Ishikawa (cell line): ENCODE measurements around the gene FAM149A.

ENCODE experiments used
- CEBPB ChIP-seq: IDR thresholded peaks from 2 replicates; pipeline ENCODE4 v1.6.1; 2012
- CREB1 ChIP-seq: IDR thresholded peaks from 2 replicates; pipeline ENCODE4 v1.6.1; 2012; ENCODE audit warnings: low read depth
- EGR1 ChIP-seq: IDR thresholded peaks from 2 replicates; pipeline ENCODE4 v1.6.1; 2012
- EP300 ChIP-seq: IDR thresholded peaks from 2 replicates; pipeline ENCODE4 v1.6.1; 2012; ENCODE audit warnings: borderline replicate concordance
- FOXM1 ChIP-seq: IDR thresholded peaks from 2 replicates; pipeline ENCODE4 v1.6.1; 2012; ENCODE audit warnings: low read depth, borderline replicate concordance
- MAX ChIP-seq: IDR thresholded peaks from 2 replicates; pipeline ENCODE4 v1.6.1; 2012
- NFIC ChIP-seq: IDR thresholded peaks from 2 replicates; pipeline ENCODE4 v1.6.1; 2012
- RAD21 ChIP-seq: IDR thresholded peaks from 2 replicates; pipeline ENCODE4 v1.6.1; 2012; ENCODE audit warnings: low read depth
- REST ChIP-seq: IDR thresholded peaks from 2 replicates; pipeline ENCODE4 v1.6.1; 2012; ENCODE audit warnings: low read depth, mild to moderate bottlenecking
- TAF1 ChIP-seq: IDR thresholded peaks from 2 replicates; pipeline ENCODE4 v1.6.1; 2012; ENCODE audit warnings: low read depth, mild to moderate bottlenecking
- TCF12 ChIP-seq: IDR thresholded peaks from 2 replicates; pipeline ENCODE4 v1.6.1; 2012; ENCODE audit warnings: low read depth
- TEAD4 ChIP-seq: IDR thresholded peaks from 2 replicates; pipeline ENCODE4 v1.6.1; 2012
- USF1 ChIP-seq: IDR thresholded peaks from 2 replicates; pipeline ENCODE4 v1.6.1; 2012
- YY1 ChIP-seq: IDR thresholded peaks from 2 replicates; pipeline ENCODE4 v1.6.1; 2012; ENCODE audit warnings: low read depth
- ZBTB7A ChIP-seq: IDR thresholded peaks from 2 replicates; pipeline ENCODE4 v1.6.1; 2012; ENCODE audit warnings: low read depth

Gene FAM149A

GRCh38 chr4:186191200-186192065 lies 86.9 kb downstream of the FAM149A start, which contains the start of gene CYP4V2:
Gene CYP4V2, plus strand, starts transcription at chr4:186191567. Its CDS starts 257 bp downstream, at chr4:186191824.
- no peak for TF ChIP-seq TEAD4
- peak; percentile 70; the same call in 1 of the 2 replicates for TF ChIP-seq TCF12
- no peak for TF ChIP-seq CEBPB
- peak; percentile 80 for TF ChIP-seq MAX
- TF ChIP-seq REST, result 0 out of 2 replicates have a peak, but pooled peaks have one; percentile 4
- TF ChIP-seq CREB1, result no peak; the same call in 1 of the 2 replicates
- TF ChIP-seq EGR1, result no peak; the same call in 1 of the 2 replicates
- no peak for TF ChIP-seq EP300
- TF ChIP-seq NFIC, result no peak; the same call in 1 of the 2 replicates
- TF ChIP-seq ZBTB7A, result no peak
- no peak for TF ChIP-seq FOXM1
- peak; percentile 75 for TF ChIP-seq TAF1
- no peak; the same call in 1 of the 2 replicates for TF ChIP-seq RAD21
- peak; percentile 87 for TF ChIP-seq USF1
- TF ChIP-seq YY1, result peak; percentile 68

GRCh38 chr4:186192066-186192612 lies 87.6 kb downstream of the FAM149A start:
- TF ChIP-seq EGR1 (no peak), CEBPB (0 out of 2 replicates have a peak, but pooled peaks have one; percentile 1), TCF12 (no peak), ZBTB7A (no peak)

- TF ChIP-seq TCF12 (no peak), ZBTB7A (no peak), CEBPB (no peak), TAF1 (no peak), USF1 (no peak), TEAD4 (no peak), NFIC (no peak), EP300 (no peak), CREB1 (no peak), REST (no peak), EGR1 (no peak), RAD21 (no peak), YY1 (no peak), FOXM1 (no peak), MAX (no peak)
These were observed 89.3 kb downstream of the FAM149A start for GRCh38 chr4:186193851-186194250.

- TF ChIP-seq TCF12 (no peak), NFIC (no peak), YY1 (no peak), CREB1 (no peak), CEBPB (no peak), EP300 (no peak), EGR1 (no peak), TAF1 (no peak), MAX (no peak), USF1 (no peak), REST (no peak), ZBTB7A (no peak), RAD21 (no peak)
These were observed 91.6 kb downstream of the FAM149A start for GRCh38 chr4:186196063-186196462.
